HG03565 (cell line): ENCODE results near the gene POLR3H.
"Not testable (repeated sequence)": the region's sequence is repeated elsewhere in the genome, so short reads cannot be mapped to it uniquely, and the experiment has no call there.

Experiments
- ATAC-seq: cut with Tn5 transposase; IDR thresholded peaks from one replicate; pipeline ENCODE4 v1.9.1; 2021; ENCODE audit warnings: mild to moderate bottlenecking, moderate library complexity; ENCODE audit not compliant: unreplicated experiment

Gene POLR3H

DNA sequence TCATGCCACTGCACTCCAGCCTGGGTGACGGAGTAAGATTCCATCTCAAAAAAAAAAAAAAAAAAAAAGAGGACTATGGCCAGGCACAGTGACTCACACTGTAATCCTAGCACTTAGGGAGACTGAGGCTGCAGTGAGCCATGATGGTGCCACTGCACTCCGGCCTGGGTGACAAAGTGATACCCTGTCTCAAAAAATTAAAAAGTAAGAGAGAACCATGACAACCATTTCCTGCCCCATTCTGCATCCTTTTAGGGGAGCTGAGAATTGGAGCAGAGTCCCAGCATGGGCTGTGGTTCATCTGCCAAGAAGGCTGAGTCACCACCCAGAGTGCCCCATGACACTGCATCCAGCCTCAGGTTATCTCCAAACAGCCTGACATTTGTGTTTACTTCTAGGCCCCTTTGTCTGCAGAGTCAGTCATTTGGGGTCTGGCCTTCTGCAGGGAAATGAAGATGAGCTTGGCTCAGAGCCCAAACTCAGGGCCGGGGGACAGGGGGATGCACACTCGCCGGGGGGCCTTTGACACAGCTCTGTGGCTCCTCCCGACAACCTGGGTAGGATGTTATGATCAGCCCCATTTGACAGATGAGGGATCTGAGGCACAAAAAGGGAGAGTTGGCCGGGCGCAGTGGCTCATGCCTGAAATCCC, 21.3 kb upstream of the POLR3H start:
- ATAC-seq, result no peak

DNA sequence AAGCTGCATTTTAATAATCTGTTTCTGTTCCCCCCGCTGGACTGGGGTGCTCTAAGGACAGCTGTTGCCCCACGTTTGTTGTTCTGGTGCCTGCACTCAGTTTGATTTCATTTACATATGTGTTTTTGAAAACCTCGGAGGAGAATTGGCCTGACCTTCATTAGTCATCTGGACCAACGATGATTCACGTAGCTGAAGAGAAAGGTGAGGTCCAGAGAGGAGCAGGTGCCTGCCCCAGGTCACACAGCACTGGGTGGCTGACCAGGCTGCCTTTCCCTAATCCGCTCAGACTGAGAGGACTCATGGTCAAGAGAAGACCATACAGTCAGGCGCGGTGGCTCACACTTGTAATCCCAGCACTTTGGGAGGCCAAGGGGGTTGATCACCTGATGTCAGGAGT, 20.3 kb upstream of the POLR3H start:
- no peak for ATAC-seq

DNA sequence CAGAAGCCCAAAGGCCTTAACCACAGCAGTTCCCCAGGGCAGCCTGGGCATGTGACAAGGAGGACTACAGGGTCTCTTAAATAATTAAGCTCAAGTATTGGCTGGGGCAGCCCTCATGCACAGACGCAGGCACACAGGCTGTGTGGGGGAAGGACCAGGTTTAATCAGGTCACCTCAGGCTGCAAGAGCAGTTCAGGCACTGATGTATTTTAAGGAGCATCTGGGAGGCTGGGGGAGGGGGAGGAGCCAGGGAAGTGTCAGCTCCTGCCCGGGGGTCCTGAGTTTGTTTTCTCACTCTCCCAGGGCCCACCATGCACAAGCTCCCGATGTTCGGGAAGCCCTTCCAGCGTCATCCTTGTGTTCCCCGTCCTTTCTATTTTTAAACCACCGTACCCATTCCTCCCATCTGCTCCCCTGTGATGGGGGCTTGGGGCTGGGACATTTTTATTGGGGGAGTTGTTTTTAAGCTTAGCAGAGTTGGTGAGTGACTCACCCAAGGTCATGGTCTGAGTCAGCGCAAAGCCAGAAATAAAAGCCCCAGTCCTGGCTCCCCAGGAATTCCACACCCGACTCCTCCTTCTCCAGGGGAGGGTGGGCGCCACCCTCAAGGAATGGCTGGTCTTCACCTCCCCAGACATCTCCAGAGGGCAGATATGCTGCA, 18.9 kb upstream of the POLR3H start:
- ATAC-seq, result no peak

DNA sequence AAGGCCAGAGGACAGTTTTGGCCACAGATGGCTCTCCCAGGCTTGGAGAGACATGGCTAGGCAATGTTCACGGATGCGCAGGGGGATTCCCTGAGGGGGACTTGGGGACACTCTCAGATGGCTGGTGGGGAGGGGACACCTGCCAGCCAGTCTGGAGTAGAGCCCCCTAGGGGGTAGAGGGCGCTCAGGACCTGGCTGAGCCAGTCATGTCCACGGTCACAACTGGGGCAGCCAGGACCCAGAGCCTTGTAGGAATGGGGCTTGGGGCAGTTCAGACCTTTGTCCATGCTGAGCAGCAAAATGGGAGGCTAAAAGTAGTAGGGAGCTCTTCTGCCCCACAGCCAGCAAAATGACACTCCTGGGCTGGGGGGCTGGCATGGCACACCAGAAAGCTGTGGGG, 18.2 kb upstream of the POLR3H start:
- ATAC-seq, result no peak

DNA sequence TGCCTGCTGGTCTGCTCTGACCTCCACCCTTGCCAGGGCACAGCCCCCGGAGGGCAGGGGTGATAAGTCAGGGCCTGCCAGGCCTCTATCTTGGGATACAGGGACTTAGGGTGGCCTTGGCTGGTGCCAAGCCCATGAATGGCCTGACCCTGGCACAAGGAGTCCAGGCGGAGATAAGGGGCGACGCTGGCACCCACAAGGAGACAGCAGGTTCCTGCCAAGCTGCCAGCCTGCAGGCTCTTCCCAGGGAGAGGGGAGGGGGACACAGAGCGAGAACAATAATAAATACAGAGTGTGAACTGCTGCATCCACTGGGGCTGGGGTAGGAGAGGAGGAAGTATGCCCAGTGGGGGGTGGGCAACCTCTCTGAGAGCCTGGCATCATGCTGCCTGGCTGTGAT, 17.5 kb upstream of the POLR3H start:
- ATAC-seq, result no peak

DNA sequence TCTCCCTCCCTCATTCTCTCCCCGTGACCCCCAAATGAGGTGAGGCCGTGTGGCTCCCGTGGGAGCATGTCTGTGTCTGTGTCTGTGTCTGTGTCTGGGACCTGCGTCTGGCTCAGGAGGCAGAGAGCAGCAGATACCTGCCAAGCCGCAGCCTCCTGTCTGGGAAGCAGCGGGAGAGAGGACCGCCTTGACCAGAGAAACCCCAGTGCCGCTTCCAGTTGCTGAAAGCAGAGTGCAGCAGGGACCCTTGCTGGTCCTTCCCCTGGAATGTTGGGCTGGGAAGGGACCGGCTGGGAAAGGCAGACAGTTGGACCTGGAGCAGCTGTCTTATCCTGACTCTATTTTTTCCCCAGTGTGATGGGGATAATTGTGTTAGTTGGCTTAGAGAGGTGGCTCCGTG, 17.1 kb upstream of the POLR3H start:
- ATAC-seq, result no peak

DNA sequence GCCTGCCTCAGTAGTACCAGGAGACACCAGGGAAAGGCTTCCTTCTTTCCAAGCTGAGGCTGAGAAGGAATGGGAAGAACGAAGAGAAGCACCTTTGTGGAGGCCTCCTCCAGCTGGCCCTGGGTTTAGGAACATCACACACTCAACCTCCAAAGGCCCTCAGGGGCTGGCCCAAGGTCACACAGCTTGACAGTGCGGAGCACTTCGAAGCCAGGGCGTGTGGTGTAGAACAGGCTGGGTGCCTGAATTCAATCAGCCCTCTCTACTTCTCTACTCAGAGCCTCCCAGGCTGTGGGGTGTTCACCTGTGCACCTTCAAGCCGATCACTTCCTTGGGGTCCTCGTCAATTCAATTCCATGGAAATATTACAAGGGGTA, 15.8 kb upstream of the POLR3H start:
- no peak for ATAC-seq

DNA sequence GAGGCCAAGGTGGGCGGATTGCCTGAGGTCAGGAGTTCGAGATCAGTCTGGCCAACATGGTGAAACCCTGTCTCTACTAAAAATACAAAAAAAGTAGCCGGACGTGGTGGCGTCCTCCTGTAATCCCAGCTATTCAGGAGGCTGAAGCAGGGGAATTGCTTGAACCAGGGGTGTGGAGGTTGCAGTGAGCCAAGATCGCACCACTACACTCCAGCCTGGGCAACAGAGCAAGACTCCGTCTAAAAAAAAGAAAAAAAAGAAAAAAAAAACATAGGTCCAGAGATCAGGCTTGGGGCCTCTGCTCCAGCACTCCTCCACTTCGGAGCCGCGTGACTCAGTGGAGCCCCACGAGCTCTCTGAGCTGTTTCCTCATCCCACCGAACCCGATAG, 14.0 kb upstream of the POLR3H start:
- ATAC-seq, result not testable (repeated sequence)

DNA sequence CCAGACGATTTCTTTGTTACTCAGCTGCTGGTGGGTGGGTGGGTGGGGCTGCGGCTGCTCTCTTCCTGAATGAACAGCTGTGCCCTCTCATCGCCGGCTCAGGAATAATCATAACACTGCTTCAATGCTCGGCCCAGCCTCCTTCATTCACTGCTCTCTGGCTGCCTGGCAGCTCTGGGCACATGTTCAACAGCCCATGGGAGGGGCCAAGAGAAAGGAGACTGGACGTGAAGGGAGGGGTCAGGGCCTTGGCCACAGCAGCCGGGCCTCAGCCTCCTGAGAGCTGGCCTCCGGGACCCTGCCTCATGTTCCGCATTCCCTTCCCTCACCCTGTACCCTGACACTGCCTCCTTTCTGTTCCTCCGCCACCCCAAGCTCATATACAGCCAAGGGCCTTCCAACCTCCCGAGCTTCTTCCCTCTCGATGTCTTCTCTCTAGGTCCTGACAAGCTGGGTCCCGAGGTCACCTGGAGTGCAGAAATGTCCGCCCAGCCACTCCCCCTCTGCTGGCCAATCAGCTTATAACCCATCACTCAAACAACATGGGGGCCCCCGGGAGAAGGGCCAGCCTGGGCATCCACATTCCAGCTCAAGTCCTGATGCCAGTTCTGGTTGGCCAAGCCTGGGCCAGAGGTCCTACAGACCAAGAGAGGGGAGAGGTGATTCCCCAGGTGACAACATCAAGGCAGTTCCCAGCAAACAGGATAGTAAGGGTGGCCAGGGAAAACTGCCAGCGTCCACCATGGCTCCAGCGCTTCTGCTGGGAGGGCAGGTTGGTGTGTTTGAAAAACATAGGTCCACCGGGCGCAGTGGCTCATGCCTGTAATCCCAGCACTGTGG, 13.4 kb upstream of the POLR3H start:
- no peak for ATAC-seq

DNA sequence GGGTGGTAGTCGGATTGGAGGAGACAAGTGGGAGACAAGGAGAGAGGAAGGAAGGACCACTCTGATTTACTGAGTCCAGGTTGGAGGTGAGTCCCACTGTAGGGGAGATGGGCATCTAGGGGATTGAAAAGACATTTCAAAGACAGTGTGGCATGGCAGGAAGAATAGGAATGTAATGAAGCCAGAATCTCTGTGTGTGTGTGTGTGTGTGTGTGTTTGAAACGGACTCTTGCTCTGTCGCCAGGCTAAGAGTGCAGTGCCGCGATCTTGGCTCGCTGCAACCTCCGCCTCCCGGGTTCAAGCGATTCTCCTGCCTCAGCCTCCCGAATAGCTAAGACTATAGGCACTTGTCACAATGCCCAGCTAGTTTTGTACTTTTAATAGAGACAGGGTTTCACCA, 12.3 kb upstream of the POLR3H start:
- no peak for ATAC-seq

DNA sequence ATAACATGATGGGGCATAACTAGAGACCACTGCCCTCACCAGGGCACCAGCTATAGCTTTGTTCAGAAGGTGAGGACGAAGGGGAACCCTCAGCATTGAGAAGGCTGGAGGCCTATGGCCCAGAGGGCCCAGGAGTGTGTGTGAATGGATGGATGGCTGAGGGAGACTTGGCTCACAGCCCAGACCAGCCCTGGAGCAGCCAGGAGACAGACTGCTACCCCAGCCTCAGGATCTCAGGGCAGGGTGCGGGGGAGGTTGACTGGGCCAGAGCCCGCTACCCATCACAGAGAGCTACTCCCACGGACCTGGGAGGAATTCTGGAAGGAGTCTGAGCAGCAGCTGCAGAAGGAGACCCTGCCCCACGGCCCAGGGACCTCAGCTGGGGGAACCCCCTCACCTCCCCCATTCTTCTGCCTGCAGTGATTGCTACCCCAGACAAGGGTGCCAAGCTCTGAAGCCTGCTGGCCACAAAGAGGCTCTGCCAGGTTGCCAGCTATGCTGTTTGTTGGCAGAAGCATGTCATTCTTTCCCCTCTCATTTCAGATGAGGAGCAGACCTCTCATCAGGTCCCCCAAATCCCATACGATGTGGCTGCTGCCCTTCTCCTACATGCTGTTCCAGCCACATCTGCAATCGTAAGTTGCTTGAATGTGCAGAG, 11.2 kb upstream of the POLR3H start:
- ATAC-seq, result no peak

DNA sequence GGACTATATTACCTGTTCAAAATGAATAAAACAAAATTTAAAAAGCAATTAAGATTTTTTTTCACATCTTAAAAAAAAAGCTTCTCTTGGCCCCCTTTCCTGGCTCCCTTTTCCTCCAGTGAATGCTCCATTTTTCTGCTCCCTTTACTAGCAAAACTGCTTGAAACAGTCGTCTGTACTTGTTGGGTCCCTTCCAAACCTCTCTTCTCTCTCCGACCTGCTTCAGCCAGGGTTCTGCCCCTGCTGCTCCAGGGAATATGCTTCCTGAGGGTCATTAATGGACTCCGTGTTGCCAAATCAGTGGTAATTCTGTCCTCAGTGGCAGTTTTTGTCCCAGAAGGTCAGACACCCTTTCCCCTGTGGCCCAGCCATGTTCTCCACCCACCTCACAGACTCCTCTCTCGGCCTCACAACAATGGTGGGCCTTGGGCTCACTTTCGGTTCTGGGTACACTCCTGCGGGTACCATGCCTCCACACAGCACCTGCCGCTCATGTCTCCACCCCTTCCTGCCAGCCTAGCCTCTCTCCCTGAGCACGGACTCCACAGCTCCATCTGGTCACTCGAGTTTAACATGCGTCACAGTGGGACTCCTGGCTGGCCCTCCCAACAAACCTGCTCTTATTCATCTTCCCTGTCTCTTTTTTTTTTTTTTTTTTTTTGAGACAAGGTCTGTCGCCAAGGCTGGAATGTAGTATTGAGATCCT, 7.8 kb upstream of the POLR3H start:
- no peak for ATAC-seq

DNA sequence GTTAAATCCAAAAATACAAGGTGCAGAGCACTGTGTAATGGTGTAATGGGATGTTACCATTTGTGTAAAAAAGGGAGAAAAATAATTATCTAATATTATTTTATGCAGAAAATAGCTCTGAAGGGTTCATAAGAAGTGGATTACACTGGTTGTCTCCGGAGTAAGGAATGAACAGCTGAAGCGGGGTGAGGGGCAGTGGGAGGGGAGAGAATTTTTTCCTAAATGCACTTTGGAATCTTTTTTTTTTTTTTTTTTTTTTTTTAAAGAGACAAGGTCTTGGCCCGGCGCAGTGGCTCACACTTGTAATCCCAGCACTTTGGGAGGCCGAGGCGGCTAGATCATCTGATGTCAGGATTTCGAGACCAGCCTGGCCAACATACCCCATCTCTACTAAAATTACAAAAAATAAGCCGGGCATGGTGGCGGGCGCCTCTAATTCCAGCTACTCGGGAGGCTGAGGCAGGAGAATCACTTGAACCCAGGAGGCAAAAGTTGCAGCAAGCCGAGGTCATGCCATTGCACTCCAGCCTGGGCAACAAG, 6.8 kb upstream of the POLR3H start:
- ATAC-seq, result no peak

DNA sequence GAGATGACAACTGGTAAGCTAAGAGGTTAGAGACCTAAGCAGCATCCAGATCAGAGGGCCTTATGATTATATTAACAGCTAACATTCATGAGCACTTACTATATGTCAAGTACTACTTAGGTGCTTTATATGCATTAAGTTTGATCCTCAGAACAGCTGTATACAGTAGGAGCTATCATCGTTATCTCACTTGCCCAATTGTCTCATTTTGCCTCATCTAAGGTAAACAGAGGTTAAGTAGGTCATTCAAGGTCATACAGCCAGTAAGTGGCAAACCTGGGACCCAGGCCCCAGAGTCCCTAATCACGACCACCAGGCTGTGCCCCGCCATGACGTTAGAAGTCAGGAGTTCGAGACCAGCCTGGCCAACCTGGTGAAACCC, 4.6 kb upstream of the POLR3H start:
- no peak for ATAC-seq

DNA sequence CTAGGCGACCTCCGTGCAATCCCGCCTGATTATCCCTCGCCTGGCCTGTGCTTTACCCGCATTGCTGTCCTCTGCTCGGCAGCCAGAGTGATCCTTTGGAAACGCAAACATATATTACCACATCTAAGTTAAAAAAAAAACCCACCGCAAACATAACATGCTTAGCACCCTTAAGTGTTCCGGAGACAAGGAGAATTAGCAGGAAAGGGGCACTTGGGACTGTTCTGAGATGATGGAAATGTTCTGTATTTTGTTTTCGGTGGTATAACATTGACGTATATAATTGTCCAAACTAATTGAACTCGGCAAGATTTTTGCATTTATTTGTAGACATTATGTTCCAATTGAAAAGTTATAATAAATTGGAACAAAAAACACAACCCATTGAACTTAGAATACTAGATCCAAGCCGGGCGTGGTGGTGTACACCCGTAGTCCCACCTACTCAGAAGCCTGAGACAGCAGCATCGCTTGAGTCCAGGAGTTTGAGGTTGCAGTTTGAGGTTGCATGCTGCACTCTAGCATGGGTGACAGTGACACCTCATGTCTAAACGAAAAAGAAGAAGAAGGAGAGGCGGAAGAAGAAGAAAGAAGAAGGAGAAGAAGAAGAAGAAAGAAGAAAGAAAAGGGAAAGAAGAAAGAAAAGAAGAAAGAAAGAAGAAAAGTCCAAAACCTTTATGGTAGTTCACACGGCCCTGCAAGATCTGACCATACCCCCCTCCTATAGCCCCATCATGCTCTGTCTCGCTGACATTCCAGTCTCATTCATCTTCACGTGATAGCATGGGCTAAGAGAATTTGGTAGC, 604 bp upstream of the POLR3H start:
- ATAC-seq, result no peak

DNA sequence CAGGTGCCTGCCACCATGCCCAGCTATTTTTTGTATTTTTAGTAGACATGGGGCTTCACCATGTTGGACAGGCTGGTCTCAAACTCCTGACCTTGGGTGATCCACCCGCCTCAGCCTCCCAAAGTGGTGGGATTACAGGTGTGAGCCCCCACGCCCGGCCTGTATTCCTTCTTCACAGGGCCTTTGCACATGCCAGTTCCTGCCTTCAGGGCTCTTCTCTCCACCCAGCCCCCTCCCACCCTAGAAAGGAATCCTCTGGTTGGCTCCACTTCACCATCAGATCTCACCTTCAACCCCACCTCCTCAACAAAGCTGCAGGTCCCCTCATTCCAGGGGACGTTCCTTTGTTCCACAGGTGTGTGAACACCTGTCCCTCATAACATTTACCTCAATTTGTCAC, 2.0 kb downstream of the POLR3H start:
- no peak for ATAC-seq

DNA sequence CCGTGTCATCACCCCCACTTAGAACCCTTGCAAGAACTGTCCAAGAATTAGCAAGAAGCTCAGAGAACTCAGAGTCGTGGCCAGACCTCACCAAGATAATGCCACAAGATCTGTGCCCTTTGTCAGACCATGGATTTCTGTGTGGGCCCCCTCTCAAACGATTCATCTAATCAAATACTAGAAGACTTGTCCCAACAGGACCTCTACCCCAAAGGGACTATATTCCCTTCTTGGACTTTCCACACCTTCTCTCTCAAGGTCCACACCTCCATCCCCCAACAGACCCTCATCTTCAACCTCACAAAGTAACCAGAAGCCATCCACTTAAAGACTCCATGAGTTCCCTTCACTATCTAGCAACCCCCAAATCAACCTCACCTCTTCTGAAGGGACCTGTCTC, 2.8 kb downstream of the POLR3H start:
- ATAC-seq, result no peak

DNA sequence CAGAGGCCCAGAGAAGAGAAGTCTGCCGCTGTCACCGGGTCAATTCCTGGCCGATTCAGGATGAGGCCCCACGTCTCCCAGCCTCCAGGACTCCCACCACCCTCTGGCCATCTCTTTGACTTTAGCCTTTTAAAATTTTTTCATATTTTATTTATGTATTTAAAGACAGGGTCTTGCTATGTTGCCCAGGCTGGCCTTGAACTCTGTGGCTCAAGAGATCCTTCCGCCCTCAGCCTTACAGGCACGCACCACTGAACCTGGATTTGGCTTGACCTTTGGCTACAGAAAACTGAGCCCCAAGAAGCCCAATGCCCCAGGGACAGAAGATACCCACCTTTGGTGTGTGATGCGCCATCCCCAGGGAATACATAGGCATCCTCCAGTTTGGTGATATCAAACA, 3.9 kb downstream of the POLR3H start:
- ATAC-seq, result no peak

DNA sequence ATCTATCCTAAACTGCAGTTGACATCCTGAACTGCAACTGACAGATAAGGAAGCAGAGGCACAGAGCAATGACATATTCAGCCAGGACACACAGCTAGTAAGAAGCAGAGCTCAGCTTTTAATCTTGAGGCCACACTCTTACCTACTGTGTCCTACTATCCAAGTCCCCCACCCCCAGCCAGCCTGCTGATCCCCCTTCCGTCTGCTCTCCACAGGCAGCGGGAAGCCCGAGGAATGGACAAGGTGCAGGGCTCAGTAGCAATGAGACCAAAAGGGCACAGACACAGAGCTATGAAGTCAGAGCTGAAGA, 4.3 kb downstream of the POLR3H start:
- no peak for ATAC-seq
